WTC11 (cell line): ENCODE measurements around the gene LPCAT1.

Experiments
- CREB1 ChIP-seq: sonication (generic); formaldehyde crosslinking; IDR thresholded peaks from 2 replicates; pipeline ENCODE4 v1.8.0; 2023; ENCODE audit warnings: mild to moderate bottlenecking, missing genetic modification reagents
- NFATC4 ChIP-seq: fragments of 250-450 bp; sonication (Bioruptor Pico); IDR thresholded peaks from 2 replicates; pipeline ENCODE4 v1.9.0; 2021; ENCODE audit warnings: mild to moderate bottlenecking
- SP1 ChIP-seq: sonication (generic); formaldehyde crosslinking; conservative IDR thresholded peaks from 2 replicates; pipeline ENCODE4 v1.8.1; 2022; ENCODE audit warnings: missing genetic modification reagents
- TF ChIP-seq, protein P1 (sequence below): sonication (generic); formaldehyde crosslinking; IDR thresholded peaks from 2 replicates; pipeline ENCODE4 v1.8.0; 2022; ENCODE audit warnings: mild to moderate bottlenecking, missing genetic modification reagents
- TF ChIP-seq, protein P2 (sequence below): sonication (generic); formaldehyde crosslinking; conservative IDR thresholded peaks from 2 replicates; pipeline ENCODE4 v1.8.1; 2022; ENCODE audit warnings: mild to moderate bottlenecking, missing genetic modification reagents

GRCh38 chr5:1420211-1421195 is 103.3 kb downstream of the LPCAT1 start:
- TF ChIP-seq CREB1 (CRISPR knock-in tag): no peak
- TF ChIP-seq, protein P1, sequence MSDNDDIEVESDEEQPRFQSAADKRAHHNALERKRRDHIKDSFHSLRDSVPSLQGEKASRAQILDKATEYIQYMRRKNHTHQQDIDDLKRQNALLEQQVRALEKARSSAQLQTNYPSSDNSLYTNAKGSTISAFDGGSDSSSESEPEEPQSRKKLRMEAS (CRISPR knock-in tag): no peak
- TF ChIP-seq NFATC4: no peak
- TF ChIP-seq, protein P2, sequence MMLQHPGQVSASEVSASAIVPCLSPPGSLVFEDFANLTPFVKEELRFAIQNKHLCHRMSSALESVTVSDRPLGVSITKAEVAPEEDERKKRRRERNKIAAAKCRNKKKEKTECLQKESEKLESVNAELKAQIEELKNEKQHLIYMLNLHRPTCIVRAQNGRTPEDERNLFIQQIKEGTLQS: no peak
- no peak for TF ChIP-seq SP1 (CRISPR knock-in tag)
